ENCODE measurements around the gene SDK1. TPM values are rescaled to one million over a fixed set of nuclear protein-coding genes. Genes with fewer than 3 reads are reported as not detected.

SDK1 gene
- total RNA-seq, 4 donors from 2014 or later, result 2.0 to 9.3 (median 3.8) TPM

- H3K27ac ChIP-seq, result no peak overlapping the region
- no peak for DNase-seq
- peaks cover 0 to 44% (median 0%) of the 10 kb centered on the region in 4 donors for H3K27me3 ChIP-seq
- no peaks in the 10 kb centered on the region for H3K9me3 ChIP-seq
- intact Hi-C loops (cut with DNase I), result no loop called here
- no peak for TF ChIP-seq POLR2A (IDR thresholded peaks at IDR 0.05)
- TF ChIP-seq, protein P1, sequence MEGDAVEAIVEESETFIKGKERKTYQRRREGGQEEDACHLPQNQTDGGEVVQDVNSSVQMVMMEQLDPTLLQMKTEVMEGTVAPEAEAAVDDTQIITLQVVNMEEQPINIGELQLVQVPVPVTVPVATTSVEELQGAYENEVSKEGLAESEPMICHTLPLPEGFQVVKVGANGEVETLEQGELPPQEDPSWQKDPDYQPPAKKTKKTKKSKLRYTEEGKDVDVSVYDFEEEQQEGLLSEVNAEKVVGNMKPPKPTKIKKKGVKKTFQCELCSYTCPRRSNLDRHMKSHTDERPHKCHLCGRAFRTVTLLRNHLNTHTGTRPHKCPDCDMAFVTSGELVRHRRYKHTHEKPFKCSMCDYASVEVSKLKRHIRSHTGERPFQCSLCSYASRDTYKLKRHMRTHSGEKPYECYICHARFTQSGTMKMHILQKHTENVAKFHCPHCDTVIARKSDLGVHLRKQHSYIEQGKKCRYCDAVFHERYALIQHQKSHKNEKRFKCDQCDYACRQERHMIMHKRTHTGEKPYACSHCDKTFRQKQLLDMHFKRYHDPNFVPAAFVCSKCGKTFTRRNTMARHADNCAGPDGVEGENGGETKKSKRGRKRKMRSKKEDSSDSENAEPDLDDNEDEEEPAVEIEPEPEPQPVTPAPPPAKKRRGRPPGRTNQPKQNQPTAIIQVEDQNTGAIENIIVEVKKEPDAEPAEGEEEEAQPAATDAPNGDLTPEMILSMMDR (IDR thresholded peaks at IDR 0.05), result no peak
- 90 to 100% methylated on average over 1 to 8 of the region's 8 CpGs for WGBS, 2 donors
- no peak overlapping the region for H3K4me3 ChIP-seq
- no peaks in the 10 kb centered on the region for H3K36me3 ChIP-seq
- no peaks in the 10 kb centered on the region for H3K4me1 ChIP-seq
Measured at GRCh38 chr7:4100148-4100547, 799.1 kb downstream of the SDK1 start.

DNA sequence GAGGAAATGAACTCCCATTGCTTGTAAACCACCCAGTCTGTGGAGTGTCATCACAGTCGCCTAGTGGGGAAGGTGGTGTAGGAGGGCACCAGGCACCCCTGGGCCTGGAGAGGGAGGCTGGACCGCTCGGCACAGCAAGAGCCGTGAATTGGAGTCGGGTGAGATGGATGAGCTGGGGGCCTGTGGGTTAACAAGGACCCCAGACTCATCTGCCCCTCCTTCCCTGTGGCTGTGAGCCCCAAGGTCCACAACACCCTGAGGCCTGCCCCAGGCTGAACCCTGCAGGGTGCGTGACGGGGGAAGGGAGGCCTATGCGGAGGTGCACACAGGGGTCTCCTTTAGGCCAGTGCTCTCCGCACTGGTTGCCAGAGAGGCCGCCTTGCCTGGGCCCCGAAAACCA, 799.6 kb downstream of the SDK1 start:
- TF ChIP-seq, protein P1 (IDR thresholded peaks at IDR 0.05), result no peak
- TF ChIP-seq POLR2A (IDR thresholded peaks at IDR 0.05), result no peak
- intact Hi-C loops (cut with DNase I), result no loop called here
- H3K27me3 ChIP-seq, result peaks cover 0 to 46% (median 0%) of the 10 kb centered on the region in 4 donors
- H3K27ac ChIP-seq, result no peak overlapping the region
- 91 to 97% methylated on average over 8 to 9 of the region's 11 CpGs for WGBS, 2 donors
- no peak for DNase-seq
- no peak overlapping the region for H3K4me3 ChIP-seq
- no peaks in the 10 kb centered on the region for H3K4me1 ChIP-seq
- H3K9me3 ChIP-seq, result no peaks in the 10 kb centered on the region
- no peaks in the 10 kb centered on the region for H3K36me3 ChIP-seq

- Histone ChIP-seq H3K27me3 (peaks cover 0 to 58% (median 0%) of the 10 kb centered on the region in 4 donors), H3K36me3 (no peaks in the 10 kb centered on the region), H3K9me3 (no peaks in the 10 kb centered on the region), H3K4me1 (no peaks in the 10 kb centered on the region), H3K4me3 (no peak overlapping the region), H3K27ac (no peak overlapping the region)
- WGBS, 2 donors, result 50 to 62% methylated on average over 3 to 4 of the region's 14 CpGs
- intact Hi-C loops (cut with DNase I), result no loop called here
- TF ChIP-seq, protein P1 (IDR thresholded peaks at IDR 0.05), result no peak
- no peak for TF ChIP-seq POLR2A (IDR thresholded peaks at IDR 0.05)
- DNase-seq, result no peak
Measured at GRCh38 chr7:4102231-4102841, 801.3 kb downstream of the SDK1 start.

DNA sequence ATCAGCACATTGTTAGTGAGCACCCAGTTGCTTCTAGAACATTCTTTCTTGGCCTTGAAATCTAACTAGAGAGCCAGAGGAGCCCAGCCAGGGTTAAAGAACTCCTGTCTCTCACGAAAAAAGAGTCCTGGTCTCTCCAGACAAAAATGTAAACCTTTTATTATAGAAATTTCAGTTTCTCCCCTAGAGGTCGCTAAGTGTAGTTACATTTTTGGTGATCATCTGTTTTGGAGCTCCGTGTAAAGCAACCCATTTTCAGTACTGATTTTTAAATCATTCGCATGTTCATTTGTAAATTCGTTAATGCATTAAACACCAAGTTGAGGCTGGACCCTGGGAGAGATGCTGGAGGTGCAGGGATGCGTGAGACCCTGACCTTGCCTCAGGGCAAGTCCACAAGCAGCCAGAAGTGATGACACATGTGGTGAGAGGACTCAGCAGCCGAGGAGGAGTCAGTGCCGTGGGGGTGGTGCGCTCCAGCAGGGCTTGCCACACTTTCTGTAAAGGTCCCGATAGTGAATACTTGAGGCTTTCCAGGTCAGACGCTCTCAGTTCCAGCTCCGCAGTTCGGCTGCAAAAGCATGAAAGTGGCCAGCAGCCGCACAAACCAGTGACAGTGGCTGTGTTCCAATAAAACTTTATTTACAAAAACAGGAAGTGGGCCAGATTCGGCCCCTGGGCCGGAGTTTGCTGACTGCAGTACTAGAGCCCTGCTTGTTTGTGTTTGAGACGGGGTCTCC, 802.5 kb downstream of the SDK1 start:
- 78 to 86% methylated on average over 15 to 17 of the region's 17 CpGs for WGBS, 2 donors
- Histone ChIP-seq H3K36me3 (no peaks in the 10 kb centered on the region), H3K27me3 (peaks cover 0 to 70% (median 0%) of the 10 kb centered on the region in 4 donors), H3K4me3 (no peak overlapping the region), H3K4me1 (no peaks in the 10 kb centered on the region), H3K9me3 (no peaks in the 10 kb centered on the region), H3K27ac (no peak overlapping the region)
- TF ChIP-seq, protein P1 (IDR thresholded peaks at IDR 0.05), result peak in 1 of 6 experiments; percentile 49
- TF ChIP-seq POLR2A (IDR thresholded peaks at IDR 0.05), result no peak
- intact Hi-C loops (cut with DNase I), result no loop called here
- DNase-seq, result no peak

GRCh38 chr7:4107839-4108238, 806.8 kb downstream of the SDK1 start:
- intact Hi-C loops (cut with DNase I), result no loop called here
- no peak for DNase-seq
- Histone ChIP-seq H3K36me3 (no peaks in the 10 kb centered on the region), H3K27ac (no peak overlapping the region), H3K4me1 (peaks cover 0 to 1% (median 0%) of the 10 kb centered on the region in 3 donors), H3K27me3 (peaks cover 0 to 89% (median 0%) of the 10 kb centered on the region in 4 donors), H3K9me3 (no peaks in the 10 kb centered on the region), H3K4me3 (no peak overlapping the region)
- TF ChIP-seq, protein P1 (IDR thresholded peaks at IDR 0.05), result no peak
- TF ChIP-seq POLR2A (IDR thresholded peaks at IDR 0.05), result no peak
- WGBS, 2 donors, result 92 to 95% methylated on average over 3 to 9 of the region's 11 CpGs
